A549 (cell line): ENCODE results near the gene CBX4. TPM values are rescaled to one million over a fixed set of nuclear protein-coding genes. Genes with fewer than 3 reads are reported as not detected.
A peak's percentile ranks its signal among the peaks of the same experiment; 100 is the strongest.

Experiments used
- ATAC-seq, 2 experiments: fragments of 200-7000 bp in 1 of 2; fragments of >200 bp in 1 of 2; cut with Nextera tagmentation in 1 of 2; cut with Tn5 transposase in 1 of 2; 3 replicates each; pipeline versions ENCODE4 v1.8.0 to v1.9.1; 2018 to 2020; ENCODE audit warnings: mild to moderate bottlenecking in 1 of 2, moderate library complexity in 1 of 2
- CTCF ChIA-PET: fragments of 300-600 bp; sonication (Branson Sonifier 250); formaldehyde crosslinking; extraction: SDS; loops from one replicate; lab custom pipeline; 2021; ENCODE audit warnings: antibody characterized with exemption, inconsistent platforms; lab: Yijun Ruan, JAX
- POLR2A ChIA-PET: fragments of 350-600 bp; formaldehyde crosslinking; extraction: SDS; loops from one replicate; lab custom pipeline; 2021; ENCODE audit warnings: antibody characterized with exemption, inconsistent platforms; lab: Yijun Ruan, JAX
- DNase-seq, 2 experiments: peaks; one replicate each; pipeline versions ENCODE4 v3.0.0 to v3.0.0-alpha.2; 2011 to 2016; ENCODE audit warnings: low read depth in 1 of 2, low spot score in 1 of 2
- FAIRE-seq: peaks from 2 replicates; lab custom pipeline; 2011; peaks lifted over from hg19 to GRCh38; lab: Jason Lieb, UNC
- H3K27ac ChIP-seq, 2 experiments: fragments of >200 bp; sonication (Bioruptor Twin); formaldehyde crosslinking; 3 replicates each; pipeline ENCODE4 v1.5.1; 2016 to 2017
- H3K4me1 ChIP-seq: fragments of >200 bp; sonication (Bioruptor Twin); formaldehyde crosslinking; 3 replicates; pipeline ENCODE4 v1.6.1; 2016
- H3K4me2 ChIP-seq: fragments of >200 bp; sonication (Bioruptor Twin); formaldehyde crosslinking; 3 replicates; pipeline ENCODE4 v1.6.1; 2016
- H3K4me3 ChIP-seq: fragments of >200 bp; sonication (Bioruptor Twin); formaldehyde crosslinking; 3 replicates; pipeline ENCODE4 v1.5.1; 2016
- H3K9me3 ChIP-seq: fragments of >200 bp; sonication (Bioruptor Twin); formaldehyde crosslinking; 3 replicates; pipeline ENCODE4 v1.6.1; 2016
- CTCF ChIP-seq: fragments of >200 bp; sonication (Bioruptor Twin); formaldehyde crosslinking; IDR thresholded peaks from 3 replicates; pipeline ENCODE4 v1.5.1; 2016
- E2F6 ChIP-seq: IDR thresholded peaks from 2 replicates; pipeline ENCODE4 v1.6.1; 2012; ENCODE audit warnings: low read depth, borderline replicate concordance
- ELK1 ChIP-seq: fragments of 150-350 bp; IDR thresholded peaks from 2 replicates; pipeline ENCODE4 v1.6.1; 2014; ENCODE audit warnings: low read depth, mild to moderate bottlenecking, low read length
- FOSB ChIP-seq: fragments of 250-450 bp; sonication (Bioruptor Pico); IDR thresholded peaks from 2 replicates; pipeline ENCODE4 v1.5.0; 2020; ENCODE audit warnings: mild to moderate bottlenecking, moderate library complexity
- JUNB ChIP-seq: fragments of >200 bp; sonication (Bioruptor Twin); formaldehyde crosslinking; IDR thresholded peaks from 2 replicates; pipeline ENCODE4 v1.6.1; 2016
- KDM5A ChIP-seq: fragments of 200-600 bp; sonication (generic); IDR thresholded peaks from 2 replicates; pipeline ENCODE4 v1.6.1; 2016; ENCODE audit warnings: antibody characterized with exemption, mild to moderate bottlenecking
- MAX ChIP-seq: IDR thresholded peaks from 2 replicates; pipeline ENCODE4 v1.6.1; 2012
- MAZ ChIP-seq: fragments of 150-350 bp; IDR thresholded peaks from 2 replicates; pipeline ENCODE4 v1.6.1; 2014; ENCODE audit warnings: antibody characterized with exemption, low read depth, low read length, borderline replicate concordance
- NFE2L2 ChIP-seq: fragments of 150-350 bp; conservative IDR thresholded peaks from 2 replicates; pipeline ENCODE4 v1.6.1; 2014; ENCODE audit warnings: low read length
- POLR2A ChIP-seq: IDR thresholded peaks from 2 replicates; pipeline ENCODE4 v1.6.1; 2012; ENCODE audit warnings: mild to moderate bottlenecking, low read length
- RAD21 ChIP-seq, 2 experiments: fragments of >200 bp in 1 of 2; sonication (Bioruptor Twin) in 1 of 2; formaldehyde crosslinking in 1 of 2; IDR thresholded peaks in 1 of 2; conservative IDR thresholded peaks in 1 of 2; 2 replicates in 1 of 2; 3 replicates in 1 of 2; pipeline ENCODE4 v1.6.1; 2012 to 2018; ENCODE audit warnings: inconsistent platforms in 1 of 2
- RCOR1 ChIP-seq: fragments of 150-350 bp; IDR thresholded peaks from 2 replicates; pipeline ENCODE4 v1.6.1; 2014; ENCODE audit warnings: antibody characterized with exemption, low read length, low read depth
- REST ChIP-seq: fragments of 200-600 bp; sonication (generic); IDR thresholded peaks from 2 replicates; pipeline ENCODE4 v1.6.1; 2016; ENCODE audit warnings: antibody characterized with exemption, mild to moderate bottlenecking, moderate library complexity
- SMC3 ChIP-seq: fragments of >200 bp; sonication (Bioruptor Twin); formaldehyde crosslinking; IDR thresholded peaks from 3 replicates; pipeline ENCODE4 v1.6.1; 2018; ENCODE audit warnings: inconsistent platforms
- USF2 ChIP-seq: fragments of 450-650 bp; IDR thresholded peaks from 2 replicates; pipeline ENCODE4 v1.6.1; 2014; ENCODE audit warnings: antibody characterized with exemption
- ZNF302 ChIP-seq: fragments of 250-450 bp; sonication (Bioruptor Pico); IDR thresholded peaks from 2 replicates; pipeline ENCODE4 v1.9.0; 2021; ENCODE audit warnings: inconsistent platforms, mild to moderate bottlenecking, moderate library complexity
- WGBS: methylation state at CpG from one replicate; pipeline ENCODE4 v1.1.6; 2017; ENCODE audit errors: missing lambda C conversion rate; 5-methylcytosine and 5-hydroxymethylcytosine counted together
- polyA plus RNA-seq, 4 experiments: library from polyadenylated mRNA; depleted of rRNA in 3 of 4; stranded (reverse); fragments of >200 nt; fragmentation: RNase III in 1 of 4; extraction: RNeasy Plus Mini Kit Qiagen cat#74134 plus additional on column Dnase treatment in 1 of 4; gene quantifications; 2 replicates in 3 of 4; 3 replicates in 1 of 4; pipeline ENCODE4 v1.2.3, GENCODE V29; 2011 to 2017

Gene CBX4
- polyA plus RNA-seq, 2 of the 4 experiments (the other 2 are of a cell fraction): 31.0 to 34.1 TPM

- 0 out of 2 replicates have a peak, but pooled peaks have one; percentile 9 for TF ChIP-seq ELK1
- 0 out of 2 replicates have a peak, but pooled peaks have one; percentile 28 for TF ChIP-seq MAX
- no peak for TF ChIP-seq MAZ
- TF ChIP-seq E2F6: 0 out of 2 replicates have a peak, but pooled peaks have one; percentile 11
- TF ChIP-seq SMC3: no peak; the same call in 1 of the 3 replicates
- TF ChIP-seq JUNB: no peak
- no peak for TF ChIP-seq NFE2L2
These were observed 28.9 kb downstream of the CBX4 start (continued) for GRCh38 chr17:79810130-79811010.

GRCh38 chr17:79809530-79810129, 29.6 kb downstream of the CBX4 start:
- CTCF ChIA-PET: interaction anchor here (0.6 to 39.8 kb wide), 22 partner anchors 1 to 292 kb away, joined by 3 to 1281 read pairs (median 7); partner anchors contain the start of genes CBX4, CBX8 and GAA
- Histone ChIP-seq H3K27ac (peak overlapping the region; percentile 95 to 99), H3K4me1 (peaks cover 40% of the 10 kb centered on the region), H3K4me3 (peak overlapping the region; percentile 51), H3K4me2 (peak overlapping the region; percentile 94), H3K9me3 (no peaks in the 10 kb centered on the region)
- no peak for TF ChIP-seq ZNF302
- peak; percentile 37 for TF ChIP-seq POLR2A
- TF ChIP-seq REST: no peak
- POLR2A ChIA-PET: interaction anchor here (0.6 to 6.6 kb wide), 5 partner anchors 12 to 184 kb away, joined by 4 to 84 read pairs (median 58); partner anchors contain the start of genes CBX4 and CBX8
- no peak for FAIRE-seq
- peak in 1 of 2 experiments; percentile 5; a peak in 2 of 6 replicates for ATAC-seq
- no peak for DNase-seq
- WGBS: 33% methylated on average over 18 of the region's 40 CpGs

- 66% methylated on average over 19 of the region's 20 CpGs for WGBS
- peak; percentile 92 for FAIRE-seq
- TF ChIP-seq USF2: peak; percentile 22; the same call in 1 of the 2 replicates
- TF ChIP-seq CTCF: peak; percentile 88
- peak; percentile 24 for TF ChIP-seq MAX
- no peak for TF ChIP-seq RCOR1
- 0 out of 2 replicates have a peak, but pooled peaks have one; percentile 22 for TF ChIP-seq POLR2A
- no peak for TF ChIP-seq FOSB
- TF ChIP-seq SMC3: peak; percentile 77
- no peak for TF ChIP-seq KDM5A
- TF ChIP-seq RAD21 (conservative IDR thresholded peaks at IDR 0.05 in 1 of 2, IDR thresholded peaks at IDR 0.05 in 1 of 2): peak; percentile 92 to 98
- H3K4me2 ChIP-seq: peak overlapping the region; percentile 94
- H3K27ac ChIP-seq: peak overlapping the region; percentile 95 to 99; a peak in 5 of 6 replicates
- peak; percentile 87 to 90 for DNase-seq
- no peak overlapping the region; the same call in 2 of the 3 replicates for H3K4me3 ChIP-seq
- peak; percentile 39 to 59 for ATAC-seq
- POLR2A ChIA-PET: interaction anchor here (1.2 to 6.6 kb wide), 3 partner anchors 11 to 30 kb away, joined by 3 to 58 read pairs (median 10); partner anchors contain the start of genes CBX4 and CBX8
- CTCF ChIA-PET: interaction anchor here (0.6 to 39.8 kb wide), 38 partner anchors 1 to 561 kb away, joined by 3 to 1281 read pairs (median 5); partner anchors contain the start of genes CBX4, CBX8 and GAA
- H3K9me3 ChIP-seq: no peaks in the 10 kb centered on the region
- H3K4me1 ChIP-seq: peaks cover 38% of the 10 kb centered on the region
These were observed 30.3 kb downstream of the CBX4 start for GRCh38 chr17:79808763-79809529.
